Measurements from ENCODE around the gene SPTAN1. TPM values are rescaled to one million over a fixed set of nuclear protein-coding genes. Genes with fewer than 3 reads are reported as not detected.

SPTAN1 gene
- total RNA-seq, 1 experiment from 2014 or later = 344 TPM

GRCh38 chr9:128617943-128618342 is 65.6 kb downstream of the SPTAN1 start:
- CTCF ChIA-PET = interaction anchor here (0.6 kb wide), 1 partner anchor 20 kb away, joined by 6 read pairs; no protein-coding TSS in a partner anchor
- H3K9me3 Mint-ChIP-seq (ENCODE audit: low read depth, unreplicated experiment) = no peaks in the 10 kb centered on the region
- no peaks in the 10 kb centered on the region for H3K27me3 Mint-ChIP-seq (ENCODE audit: unreplicated experiment)
- no TSS peak for BruUV-seq (replicated peaks)
- no peak for DNase-seq
- no peaks in the 10 kb centered on the region for H3K4me1 Mint-ChIP-seq (ENCODE audit: low read depth, unreplicated experiment)
- H3K4me3 Mint-ChIP-seq (ENCODE audit: low read depth, unreplicated experiment) = no peak overlapping the region
- H3K27ac Mint-ChIP-seq (ENCODE audit: unreplicated experiment) = no peak overlapping the region
- TF ChIP-seq CTCF (IDR thresholded peaks at IDR 0.05; ENCODE audit: unreplicated experiment) = no peak
- H3K36me3 Mint-ChIP-seq (ENCODE audit: insufficient read depth, unreplicated experiment) = peaks cover 29% of the 10 kb centered on the region
- intact Hi-C loops (cut with micrococcal nuclease; ENCODE audit: unreplicated experiment) = no loop called here

- no peak for DNase-seq
- no peaks in the 10 kb centered on the region for H3K4me1 Mint-ChIP-seq (ENCODE audit: low read depth, unreplicated experiment)
- CTCF ChIA-PET = no interaction called here
- H3K9me3 Mint-ChIP-seq (ENCODE audit: low read depth, unreplicated experiment) = no peaks in the 10 kb centered on the region
- peaks cover 28% of the 10 kb centered on the region for H3K36me3 Mint-ChIP-seq (ENCODE audit: insufficient read depth, unreplicated experiment)
- BruUV-seq (replicated peaks) = no TSS peak
- H3K27ac Mint-ChIP-seq (ENCODE audit: unreplicated experiment) = no peak overlapping the region
- intact Hi-C loops (cut with micrococcal nuclease; ENCODE audit: unreplicated experiment) = no loop called here
- no peak for TF ChIP-seq CTCF (IDR thresholded peaks at IDR 0.05; ENCODE audit: unreplicated experiment)
- no peaks in the 10 kb centered on the region for H3K27me3 Mint-ChIP-seq (ENCODE audit: unreplicated experiment)
- no peak overlapping the region for H3K4me3 Mint-ChIP-seq (ENCODE audit: low read depth, unreplicated experiment)
Observed at GRCh38 chr9:128619127-128619526, 66.7 kb downstream of the SPTAN1 start.

- Mint-ChIP-seq H3K4me3 (ENCODE audit: low read depth, unreplicated experiment) (no peak overlapping the region), H3K27ac (ENCODE audit: unreplicated experiment) (no peak overlapping the region), H3K36me3 (ENCODE audit: insufficient read depth, unreplicated experiment) (peaks cover 35% of the 10 kb centered on the region), H3K9me3 (ENCODE audit: low read depth, unreplicated experiment) (no peaks in the 10 kb centered on the region), H3K27me3 (ENCODE audit: unreplicated experiment) (no peaks in the 10 kb centered on the region), H3K4me1 (ENCODE audit: low read depth, unreplicated experiment) (no peaks in the 10 kb centered on the region)
- DNase-seq = no peak
- intact Hi-C loops (cut with micrococcal nuclease; ENCODE audit: unreplicated experiment) = no loop called here
- CTCF ChIA-PET = no interaction called here
- BruUV-seq (replicated peaks) = no TSS peak
- no peak for TF ChIP-seq CTCF (IDR thresholded peaks at IDR 0.05; ENCODE audit: unreplicated experiment)
Observed at GRCh38 chr9:128619779-128620178, 67.4 kb downstream of the SPTAN1 start.

- no peaks in the 10 kb centered on the region for H3K27me3 Mint-ChIP-seq (ENCODE audit: unreplicated experiment)
- CTCF ChIA-PET = no interaction called here
- DNase-seq = no peak
- BruUV-seq (replicated peaks) = no TSS peak
- no peaks in the 10 kb centered on the region for H3K4me1 Mint-ChIP-seq (ENCODE audit: low read depth, unreplicated experiment)
- intact Hi-C loops (cut with micrococcal nuclease; ENCODE audit: unreplicated experiment) = no loop called here
- no peaks in the 10 kb centered on the region for H3K9me3 Mint-ChIP-seq (ENCODE audit: low read depth, unreplicated experiment)
- peaks cover 39% of the 10 kb centered on the region for H3K36me3 Mint-ChIP-seq (ENCODE audit: insufficient read depth, unreplicated experiment)
- H3K4me3 Mint-ChIP-seq (ENCODE audit: low read depth, unreplicated experiment) = no peak overlapping the region
- no peak overlapping the region for H3K27ac Mint-ChIP-seq (ENCODE audit: unreplicated experiment)
- TF ChIP-seq CTCF (IDR thresholded peaks at IDR 0.05; ENCODE audit: unreplicated experiment) = no peak
Observed at GRCh38 chr9:128621730-128622455, 69.5 kb downstream of the SPTAN1 start.

Measured in Calu3 (cell line).